Endothelial cell of umbilical vein (primary cell): ENCODE measurements around the gene UGT1A9. TPM values are rescaled to one million over a fixed set of nuclear protein-coding genes. Genes with fewer than 3 reads are reported as not detected.
A peak's percentile ranks its signal among the peaks of the same experiment; 100 is the strongest.

ENCODE experiments used
- BruUV-seq: library from RNA; stranded (reverse); fragments of 400-500 nt; replicated peaks from 2 replicates; lab custom pipeline; 2021; lab: Mats Ljungman, UMichigan
- CTCF ChIA-PET: fragments of 300-600, 350-600 bp; sonication (Branson Sonifier 250); formaldehyde crosslinking; loops from one replicate; lab custom pipeline; 2021; ENCODE audit warnings: antibody characterized with exemption, inconsistent platforms; lab: Charles Lee
- POLR2A ChIA-PET: fragments of 300-600, 350-600 bp; sonication (Branson Sonifier 250); formaldehyde crosslinking; loops from one replicate; lab custom pipeline; 2021; ENCODE audit warnings: antibody characterized with exemption, inconsistent platforms; lab: Charles Lee
- DNase-seq: peaks from one replicate; pipeline ENCODE4 v3.0.0-alpha.2; 2011; ENCODE audit warnings: low read depth, low spot score
- FAIRE-seq: peaks from 2 replicates; lab custom pipeline; 2011; peaks lifted over from hg19 to GRCh38; lab: Jason Lieb, UNC
- H2AFZ ChIP-seq: 2 replicates; pipeline ENCODE4 v1.6.0; 2012; ENCODE audit warnings: low read depth, low read length, control low read depth, inconsistent platforms
- H3K27ac ChIP-seq: 2 replicates; pipeline ENCODE4 v1.5.1; 2011; ENCODE audit warnings: low read depth, mild to moderate bottlenecking, control low read depth, low read length, moderate library complexity; ENCODE audit not compliant: insufficient read depth
- H3K27me3 ChIP-seq, 2 experiments: 2 replicates each; pipeline versions ENCODE4 v1.6.0 to v1.6.1; 2011; ENCODE audit warnings: low read length in 2 of 2, mixed read lengths in 1 of 2; ENCODE audit not compliant: control insufficient read depth in 2 of 2, insufficient read depth in 2 of 2
- H3K36me3 ChIP-seq, 2 experiments: 2 replicates in 1 of 2; 3 replicates in 1 of 2; pipeline ENCODE4 v1.5.1; 2011; ENCODE audit warnings: low read length in 2 of 2, mild to moderate bottlenecking in 1 of 2, moderate library complexity in 1 of 2; ENCODE audit not compliant: control insufficient read depth in 2 of 2, insufficient read depth in 2 of 2; ENCODE audit errors: extremely low read depth in 1 of 2
- H3K4me1 ChIP-seq: 3 replicates; pipeline ENCODE4 v1.5.1; 2011; ENCODE audit warnings: mild to moderate bottlenecking, low read length; ENCODE audit not compliant: control insufficient read depth, insufficient read depth; ENCODE audit errors: extremely low read depth
- H3K4me2 ChIP-seq: 2 replicates; pipeline ENCODE4 v1.6.1; 2011; ENCODE audit warnings: low read length, control low read depth, mixed read lengths; ENCODE audit not compliant: insufficient read depth
- H3K4me3 ChIP-seq, 3 experiments: fragments of 200-600 bp in 1 of 3; sonication (generic), shearing (Covaris generic) in 1 of 3; replicated peaks in 1 of 3; 2 replicates each; pipeline ENCODE4 v1.5.1; 2011 to 2016; ENCODE audit warnings: control low read depth in 3 of 3, low read length in 3 of 3, mild to moderate bottlenecking in 2 of 3, inconsistent platforms in 1 of 3, low read depth in 1 of 3, moderate library complexity in 1 of 3; ENCODE audit not compliant: insufficient read depth in 1 of 3
- H3K79me2 ChIP-seq: 2 replicates; pipeline ENCODE4 v1.6.0; 2012; ENCODE audit warnings: low read length, inconsistent platforms; ENCODE audit not compliant: control insufficient read depth, insufficient read depth
- H3K9ac ChIP-seq: replicated peaks from 2 replicates; pipeline ENCODE3; 2011; ENCODE audit warnings: low read length, control low read depth; ENCODE audit not compliant: insufficient read depth; ENCODE audit errors: extremely low read depth
- H3K9me1 ChIP-seq: replicated peaks from 3 replicates; pipeline ENCODE4 v1.6.0; 2011; ENCODE audit warnings: mild to moderate bottlenecking, low read length; ENCODE audit not compliant: control insufficient read depth, insufficient read depth; ENCODE audit errors: extremely low read depth
- H3K9me3 ChIP-seq: replicated peaks from 2 replicates; pipeline ENCODE4 v1.5.1; 2012; ENCODE audit warnings: low read length, inconsistent platforms; ENCODE audit not compliant: control insufficient read depth, insufficient read depth
- H4K20me1 ChIP-seq: replicated peaks from 2 replicates; pipeline ENCODE3; 2011; ENCODE audit warnings: mild to moderate bottlenecking, low read length; ENCODE audit not compliant: control insufficient read depth, insufficient read depth; ENCODE audit errors: extremely low read depth
- CTCF ChIP-seq, 2 donors: IDR thresholded peaks; 1 replicate in 1 of 2; 2 replicates in 1 of 2; pipeline ENCODE4 v1.5.1; 2011; ENCODE audit warnings: low read length in 2 of 2, mild to moderate bottlenecking in 2 of 2, moderate library complexity in 2 of 2, control low read depth in 1 of 2, inconsistent platforms in 1 of 2, low read depth in 1 of 2; ENCODE audit not compliant: insufficient read depth in 1 of 2; ENCODE audit errors: extremely low read depth in 1 of 2
- EZH2 ChIP-seq: IDR thresholded peaks from 2 replicates; pipeline ENCODE4 v1.6.1; 2012; ENCODE audit warnings: borderline replicate concordance, low read depth, mild to moderate bottlenecking, moderate library complexity, low read length, inconsistent platforms; ENCODE audit not compliant: severe bottlenecking
- FOS ChIP-seq: IDR thresholded peaks from 2 replicates; pipeline ENCODE4 v1.6.1; 2011; ENCODE audit warnings: mild to moderate bottlenecking, low read length, moderate library complexity, borderline replicate concordance; ENCODE audit not compliant: insufficient read depth
- GATA2 ChIP-seq: IDR thresholded peaks from 2 replicates; pipeline ENCODE4 v1.7.0; 2011; ENCODE audit warnings: low read depth, mild to moderate bottlenecking, moderate library complexity, mixed read lengths, low read length; ENCODE audit not compliant: insufficient read length, insufficient read depth
- JUN ChIP-seq: IDR thresholded peaks from 2 replicates; pipeline ENCODE4 v1.6.1; 2011; ENCODE audit warnings: borderline replicate concordance, low read depth; ENCODE audit not compliant: insufficient read length, insufficient read depth
- MAX ChIP-seq: IDR thresholded peaks from 2 replicates; pipeline ENCODE4 v1.6.1; 2011; ENCODE audit not compliant: insufficient read depth, insufficient read length
- MYC ChIP-seq: IDR thresholded peaks from one replicate; pipeline ENCODE4 v1.6.1; 2011; ENCODE audit warnings: mild to moderate bottlenecking, low read depth, low read length
- POLR2A ChIP-seq: IDR thresholded peaks from 2 replicates; pipeline ENCODE4 v1.6.1; 2012; ENCODE audit warnings: low read depth, mild to moderate bottlenecking, control low read depth, low read length
- POLR2AphosphoS5 ChIP-seq: IDR thresholded peaks from 2 replicates; pipeline ENCODE4 v1.6.1; 2012; ENCODE audit warnings: low read depth, mild to moderate bottlenecking, control low read depth, low read length, moderate library complexity; ENCODE audit not compliant: insufficient read depth
- dilution Hi-C: fragments of 300-500 bp; cut with MboI; formaldehyde crosslinking; loops from one replicate; pipeline ENCODE4 v1.15.0; 2019; ENCODE audit warnings: low sequenced_read_pairs; ENCODE audit not compliant: extremely low pct_ligation_motif_present
- intact Hi-C: fragments of 100-400 bp; cut with micrococcal nuclease; formaldehyde crosslinking; loops from one replicate; pipeline ENCODE4 v1.10.0; 2022
- polyA plus RNA-seq, 4 experiments: library from polyadenylated mRNA; depleted of rRNA in 3 of 4; stranded (reverse) in 3 of 4; unstranded in 1 of 4; fragments of >200 nt; gene quantifications; 2 replicates each; pipeline versions ENCODE4 v1.2.1 to v1.2.3, GENCODE V29; 2011 to 2012; ENCODE audit warnings: missing spikeins in 1 of 4
- total RNA-seq: library from RNA; stranded (reverse); gene quantifications from 2 replicates; pipeline ENCODE4 v1.2.3, GENCODE V29; 2021

UGT1A9 gene
- total and polyA plus RNA-seq, 2 donors (not counting 3 experiments of a cell fraction or from before 2014, with no cell fraction given) = not detected

GRCh38 chr2:233707940-233708644 lies 36.4 kb downstream of the UGT1A9 start:
- ChIA-PET CTCF (interaction anchor here (1.0 kb wide), 1 partner anchor 259 kb away, joined by 3 read pairs; no protein-coding TSS in a partner anchor), POLR2A (no interaction called here)
- H4K20me1 ChIP-seq = no peaks in the 10 kb centered on the region
- no peak overlapping the region for H3K27ac ChIP-seq
- H3K4me3 ChIP-seq = no peak overlapping the region
- no peak overlapping the region for H2AFZ ChIP-seq
- no peaks in the 10 kb centered on the region for H3K9me1 ChIP-seq
- dilution Hi-C loops (no loop called here), intact Hi-C loops (no loop called here)
- peak; percentile 32 for DNase-seq
- TF ChIP-seq MYC = no peak
- H3K27me3 ChIP-seq = no peaks in the 10 kb centered on the region
- H3K9me3 ChIP-seq = no peaks in the 10 kb centered on the region
- FAIRE-seq = no peak
- no TSS peak for BruUV-seq
- peaks cover 2% of the 10 kb centered on the region for H3K4me1 ChIP-seq
- no peaks in the 10 kb centered on the region for H3K79me2 ChIP-seq
- no peaks in the 10 kb centered on the region for H3K36me3 ChIP-seq
- no peak overlapping the region for H3K9ac ChIP-seq
- H3K4me2 ChIP-seq = no peak overlapping the region

DNA sequence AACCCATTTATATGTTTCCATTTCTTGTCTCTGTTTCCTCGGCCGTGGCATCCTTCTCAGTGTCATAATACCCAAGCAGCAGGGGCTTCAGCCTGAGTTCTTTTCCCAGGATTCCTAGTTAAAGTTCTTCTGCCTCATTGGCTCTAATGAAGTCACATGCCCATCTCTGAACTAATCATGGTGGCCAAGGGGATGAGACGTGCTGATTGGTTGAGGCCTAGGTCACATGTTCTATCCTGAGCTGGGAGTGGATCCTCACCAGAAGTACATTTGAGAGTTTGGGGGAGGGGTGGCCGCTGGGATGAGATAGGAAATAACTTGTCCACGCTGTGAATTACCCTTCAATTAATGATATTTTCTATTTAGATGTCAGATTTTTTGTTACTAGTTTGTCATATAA lies 37.2 kb downstream of the UGT1A9 start:
- ChIA-PET CTCF (interaction anchor here (1.0 to 4.4 kb wide), 2 partner anchors 260 to 262 kb away, joined by 3 to 74 read pairs; no protein-coding TSS in a partner anchor), POLR2A (no interaction called here)
- BruUV-seq = no TSS peak
- Histone ChIP-seq H3K79me2 (no peaks in the 10 kb centered on the region), H3K4me3 (no peak overlapping the region), H3K4me2 (no peak overlapping the region), H2AFZ (no peak overlapping the region), H3K27me3 (peaks cover 0 to under 1% of the 10 kb centered on the region in 2 experiments), H3K9me1 (no peaks in the 10 kb centered on the region), H3K4me1 (peaks cover 2% of the 10 kb centered on the region), H3K9ac (no peak overlapping the region), H3K9me3 (no peaks in the 10 kb centered on the region), H4K20me1 (no peaks in the 10 kb centered on the region), H3K36me3 (no peaks in the 10 kb centered on the region), H3K27ac (no peak overlapping the region)
- FAIRE-seq = no peak
- dilution Hi-C loops = no loop called here
- intact Hi-C loops = no loop called here
- no peak for TF ChIP-seq GATA2
- TF ChIP-seq JUN = no peak
- TF ChIP-seq POLR2A = no peak
- TF ChIP-seq POLR2AphosphoS5 = no peak
- no peak for TF ChIP-seq EZH2
- TF ChIP-seq FOS = no peak
- no peak for TF ChIP-seq MAX
- no peak for TF ChIP-seq CTCF (IDR thresholded peaks at IDR 0.05; ENCODE audit: extremely low read depth in 1 of 2, insufficient read depth in 1 of 2, low read depth in 1 of 2, low read length in 2 of 2)
- no peak for TF ChIP-seq MYC
- DNase-seq = no peak
